Neuronal stem cell (in vitro differentiated cells): Measurements from ENCODE around the gene WDR38.
A peak's percentile ranks its signal among the peaks of the same experiment; 100 is the strongest.

ENCODE experiments used
- DNase-seq: peaks from one replicate; pipeline ENCODE4 v3.0.0-alpha.2; 2013; ENCODE audit warnings: low spot score
- H2AFZ ChIP-seq: one replicate; pipeline ENCODE4 v1.6.1; 2013; ENCODE audit warnings: mild to moderate bottlenecking, low read length, inconsistent platforms
- H2AK5ac ChIP-seq: 2 replicates; pipeline ENCODE4 v1.6.1; 2013; ENCODE audit warnings: low read depth, mild to moderate bottlenecking, inconsistent platforms, low read length, moderate library complexity, mixed read lengths
- H2BK120ac ChIP-seq: 2 replicates; pipeline ENCODE4 v1.6.1; 2013; ENCODE audit warnings: low read depth, mild to moderate bottlenecking, inconsistent platforms, low read length, moderate library complexity, mixed read lengths
- H2BK12ac ChIP-seq: one replicate; pipeline ENCODE4 v1.6.1; 2013; ENCODE audit warnings: low read length, inconsistent platforms
- H2BK15ac ChIP-seq: 2 replicates; pipeline ENCODE4 v1.6.1; 2013; ENCODE audit warnings: mild to moderate bottlenecking, low read length, inconsistent platforms, mixed read lengths
- H2BK5ac ChIP-seq: one replicate; pipeline ENCODE4 v1.6.1; 2013; ENCODE audit warnings: inconsistent platforms, mild to moderate bottlenecking, low read length, moderate library complexity
- H3K14ac ChIP-seq: one replicate; pipeline ENCODE4 v1.6.1; 2013; ENCODE audit warnings: low read length, inconsistent platforms
- H3K18ac ChIP-seq: 2 replicates; pipeline ENCODE4 v1.6.1; 2013; ENCODE audit warnings: low read length, inconsistent platforms
- H3K23ac ChIP-seq: 2 replicates; pipeline ENCODE4 v1.6.1; 2013; ENCODE audit warnings: low read depth, mild to moderate bottlenecking, mixed read lengths, low read length, inconsistent platforms; ENCODE audit not compliant: poor library complexity
- H3K27ac ChIP-seq: replicated peaks from 3 replicates; pipeline ENCODE4 v1.5.1; 2013; ENCODE audit warnings: low read length, inconsistent platforms
- H3K27me3 ChIP-seq, 3 experiments: 2 replicates each; pipeline ENCODE4 v1.6.1; 2013; ENCODE audit warnings: low read length in 3 of 3, mild to moderate bottlenecking in 2 of 3, inconsistent platforms in 1 of 3, low read depth in 1 of 3, mixed read lengths in 1 of 3, moderate library complexity in 1 of 3; ENCODE audit not compliant: control insufficient read depth in 3 of 3, insufficient read depth in 3 of 3
- H3K36me3 ChIP-seq, 2 donors: replicated peaks in 1 of 2; 2 replicates each; pipeline ENCODE4 v1.6.1; 2013; ENCODE audit warnings: low read length in 2 of 2; ENCODE audit not compliant: control insufficient read depth in 2 of 2, insufficient read depth in 2 of 2
- H3K4ac ChIP-seq: 2 replicates; pipeline ENCODE4 v1.6.1; 2013; ENCODE audit warnings: inconsistent platforms, mild to moderate bottlenecking, low read length, moderate library complexity
- H3K4me1 ChIP-seq, 2 donors: 1 replicate in 1 of 2; 2 replicates in 1 of 2; pipeline ENCODE4 v1.6.1; 2013; ENCODE audit warnings: low read length in 2 of 2, low read depth in 1 of 2; ENCODE audit not compliant: control insufficient read depth in 2 of 2, insufficient read depth in 1 of 2
- H3K4me2 ChIP-seq: one replicate; pipeline ENCODE4 v1.6.1; 2013; ENCODE audit warnings: mild to moderate bottlenecking, low read length, inconsistent platforms; ENCODE audit not compliant: insufficient read depth, poor library complexity, severe bottlenecking
- H3K4me3 ChIP-seq, 2 donors: 2 replicates each; pipeline ENCODE4 v1.5.1; 2013; ENCODE audit warnings: low read length in 2 of 2, mild to moderate bottlenecking in 2 of 2, inconsistent platforms in 1 of 2, moderate library complexity in 1 of 2
- H3K79me1 ChIP-seq: one replicate; pipeline ENCODE4 v1.6.1; 2013; ENCODE audit warnings: low read depth, mild to moderate bottlenecking, inconsistent platforms, low read length, moderate library complexity
- H3K9ac ChIP-seq: one replicate; pipeline ENCODE4 v1.6.1; 2013; ENCODE audit warnings: mild to moderate bottlenecking, low read depth, low read length, inconsistent platforms; ENCODE audit not compliant: poor library complexity
- H3K9me3 ChIP-seq, 2 donors: replicated peaks in 1 of 2; 2 replicates each; pipeline versions ENCODE3 to v1.6.1; 2013; ENCODE audit warnings: low read length in 2 of 2, mild to moderate bottlenecking in 2 of 2, inconsistent platforms in 1 of 2, low read depth in 1 of 2, mixed read lengths in 1 of 2, moderate library complexity in 1 of 2; ENCODE audit not compliant: control insufficient read depth in 2 of 2, insufficient read depth in 1 of 2
- H4K8ac ChIP-seq: one replicate; pipeline ENCODE4 v1.6.1; 2013; ENCODE audit warnings: low read depth, mild to moderate bottlenecking, inconsistent platforms, low read length, moderate library complexity
- H4K91ac ChIP-seq: one replicate; pipeline ENCODE4 v1.6.1; 2013; ENCODE audit warnings: low read length, low read depth, mild to moderate bottlenecking, inconsistent platforms; ENCODE audit not compliant: poor library complexity
- WGBS, 2 donors: extraction: QIAGEN DNeasy Blood & Tissue Kit; methylation state at CpG; one replicate each; pipeline ENCODE4 v1.1.7; 2013; ENCODE audit warnings: missing lambda C conversion rate in 2 of 2, mixed read lengths in 1 of 2; ENCODE audit not compliant: insufficient read length in 2 of 2, insufficient replicate concordance in 1 of 2; ENCODE audit errors: extremely low coverage in 2 of 2; 5-methylcytosine and 5-hydroxymethylcytosine counted together

The WDR38 gene

DNA sequence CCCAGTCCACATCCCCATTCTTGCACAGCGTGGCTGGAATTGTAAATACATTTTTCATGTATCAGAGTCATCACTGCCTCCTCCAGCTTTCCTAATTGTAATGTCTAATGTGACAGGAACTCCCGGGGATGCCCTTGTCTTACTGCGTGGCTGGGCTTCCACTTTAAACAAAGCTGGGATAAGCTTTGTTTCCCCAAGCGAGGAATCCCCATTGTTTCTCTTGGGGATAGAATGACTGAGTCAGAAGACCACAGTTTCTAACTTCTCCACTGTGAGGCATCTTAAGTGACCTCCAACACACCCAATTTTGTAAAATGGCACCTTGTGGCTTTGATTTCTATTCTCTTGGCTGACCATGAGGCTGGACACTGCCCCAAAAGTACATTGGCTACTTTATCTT is 31.1 kb downstream of the WDR38 start:
- Histone ChIP-seq H3K36me3 (peaks cover 28 to 81% of the 10 kb centered on the region in 2 donors), H3K27ac (no peak overlapping the region), H3K4me2 (no peak overlapping the region), H3K9ac (no peak overlapping the region), H3K27me3 (no peaks in the 10 kb centered on the region), H2BK120ac (no peak overlapping the region), H3K4ac (no peak overlapping the region), H2BK15ac (no peak overlapping the region), H2AK5ac (no peak overlapping the region), H3K79me1 (peaks cover 4% of the 10 kb centered on the region), H3K23ac (no peak overlapping the region), H3K4me1 (peaks cover 0 to 2% of the 10 kb centered on the region in 2 donors), H2AFZ (no peak overlapping the region), H3K14ac (no peak overlapping the region), H3K4me3 (no peak overlapping the region), H3K18ac (no peak overlapping the region), H4K8ac (no peak overlapping the region), H2BK5ac (no peak overlapping the region), H3K9me3 (no peaks in the 10 kb centered on the region), H4K91ac (no peak overlapping the region), H2BK12ac (no peak overlapping the region)
- WGBS, 2 donors = no CpG with 5 or more reads among the region's 4 CpGs
- no peak for DNase-seq

- Histone ChIP-seq H3K27ac (no peak overlapping the region), H3K4ac (no peak overlapping the region), H3K79me1 (peaks cover 4% of the 10 kb centered on the region), H3K4me2 (no peak overlapping the region), H3K14ac (no peak overlapping the region), H3K4me3 (peak overlapping the region in 1 of 2 donors; percentile 49), H3K18ac (no peak overlapping the region), H4K8ac (no peak overlapping the region), H4K91ac (no peak overlapping the region), H2BK120ac (no peak overlapping the region), H2BK15ac (no peak overlapping the region), H3K9ac (no peak overlapping the region), H3K23ac (no peak overlapping the region), H3K36me3 (peaks cover 31 to 81% of the 10 kb centered on the region in 2 donors), H3K9me3 (no peaks in the 10 kb centered on the region), H2BK12ac (no peak overlapping the region), H2BK5ac (no peak overlapping the region), H3K4me1 (peaks cover 0 to 2% of the 10 kb centered on the region in 2 donors), H2AK5ac (no peak overlapping the region), H2AFZ (no peak overlapping the region), H3K27me3 (no peaks in the 10 kb centered on the region)
- no peak for DNase-seq
- no CpG with 5 or more reads among the region's 4 CpGs for WGBS, 2 donors
Observed at GRCh38 chr9:124885551-124885950, 32.3 kb downstream of the WDR38 start.

GRCh38 chr9:124886461-124886860 is 33.2 kb downstream of the WDR38 start:
- Histone ChIP-seq H3K4ac (no peak overlapping the region), H4K91ac (no peak overlapping the region), H3K4me3 (no peak overlapping the region), H3K27me3 (no peaks in the 10 kb centered on the region), H2AFZ (no peak overlapping the region), H3K79me1 (peaks cover 4% of the 10 kb centered on the region), H2BK120ac (no peak overlapping the region), H3K27ac (no peak overlapping the region), H3K14ac (no peak overlapping the region), H3K9ac (no peak overlapping the region), H3K36me3 (peaks cover 35 to 80% of the 10 kb centered on the region in 2 donors), H3K4me1 (peaks cover 0 to 2% of the 10 kb centered on the region in 2 donors), H2BK12ac (no peak overlapping the region), H3K23ac (no peak overlapping the region), H2BK5ac (no peak overlapping the region), H3K18ac (no peak overlapping the region), H3K9me3 (no peaks in the 10 kb centered on the region), H2BK15ac (no peak overlapping the region), H3K4me2 (no peak overlapping the region), H2AK5ac (no peak overlapping the region), H4K8ac (no peak overlapping the region)
- WGBS, 2 donors = no CpG with 5 or more reads among the region's 10 CpGs
- no peak for DNase-seq

DNA sequence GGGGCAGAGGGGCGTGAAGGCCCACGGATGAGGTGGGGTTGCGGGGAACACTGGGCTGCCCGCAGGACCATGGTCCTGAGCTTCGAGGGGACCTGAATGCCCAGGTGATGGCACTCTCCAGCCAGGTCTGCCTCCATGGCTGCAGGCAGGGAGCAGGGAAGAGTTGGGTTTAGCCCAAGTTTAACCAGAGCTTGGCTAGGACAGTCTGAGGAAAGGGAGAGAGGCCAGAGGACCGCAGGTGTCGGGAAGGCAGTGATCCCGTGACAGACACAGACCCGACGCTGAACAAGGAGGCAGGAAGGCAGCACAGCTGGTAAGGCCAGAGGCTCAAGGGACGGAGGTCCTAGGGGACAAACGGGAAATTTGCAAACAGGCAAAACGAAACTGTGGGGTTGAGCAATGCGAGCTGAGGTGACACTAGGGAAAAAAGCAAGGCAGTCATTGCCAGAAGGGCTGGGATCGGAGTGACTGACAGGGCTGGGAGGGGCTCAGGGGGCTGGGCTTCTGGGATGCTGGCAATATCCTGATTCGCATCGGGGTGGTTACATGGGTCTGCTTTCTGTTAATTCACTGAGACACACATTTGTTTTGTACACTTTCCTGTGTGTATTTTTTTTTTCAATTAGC is 33.7 kb downstream of the WDR38 start:
- no CpG with 5 or more reads among the region's 17 CpGs for WGBS, 2 donors
- H3K4me2 ChIP-seq = no peak overlapping the region
- H3K4me1 ChIP-seq = peaks cover 0 to 2% of the 10 kb centered on the region in 2 donors
- H2BK5ac ChIP-seq = no peak overlapping the region
- H3K9me3 ChIP-seq = no peaks in the 10 kb centered on the region
- no peak overlapping the region for H2BK15ac ChIP-seq
- H3K14ac ChIP-seq = no peak overlapping the region
- H3K36me3 ChIP-seq = peaks cover 33 to 75% of the 10 kb centered on the region in 2 donors
- peak overlapping the region; percentile 66 for H3K9ac ChIP-seq
- H2AFZ ChIP-seq = no peak overlapping the region
- H2BK12ac ChIP-seq = no peak overlapping the region
- no peak overlapping the region for H3K18ac ChIP-seq
- no peak overlapping the region for H3K4me3 ChIP-seq
- H2BK120ac ChIP-seq = no peak overlapping the region
- DNase-seq = no peak
- no peak overlapping the region for H3K4ac ChIP-seq
- H3K79me1 ChIP-seq = peaks cover 4% of the 10 kb centered on the region
- peak overlapping the region; percentile 62 for H3K23ac ChIP-seq
- peak overlapping the region; percentile 26 for H4K8ac ChIP-seq
- no peak overlapping the region for H4K91ac ChIP-seq
- H3K27ac ChIP-seq = no peak overlapping the region
- H2AK5ac ChIP-seq = no peak overlapping the region
- H3K27me3 ChIP-seq = no peaks in the 10 kb centered on the region
